ENCODE measurements around the gene SREBF2. TPM values are rescaled to one million over a fixed set of nuclear protein-coding genes. Genes with fewer than 3 reads are reported as not detected.

The SREBF2 gene
- total and polyA plus RNA-seq, 10 of the 15 experiments (the other 5 are each of a cell fraction or from before 2014, with no cell fraction given), result 2.4 to 177 (median 78.8) TPM

GRCh38 chr22:41946629-41947423, 113.9 kb downstream of the SREBF2 start, which contains the start of gene CENPM (continued):
- 0 out of 2 replicates have a peak, but pooled peaks have one; percentile 55 for TF ChIP-seq POLR2AphosphoS2 (IDR thresholded peaks at IDR 0.05; ENCODE audit: low read depth, low read length)
- TF ChIP-seq SMARCA5 (IDR thresholded peaks at IDR 0.05), result no peak
- peak; percentile 80; the same call in 1 of the 2 replicates for TF ChIP-seq ATF3 (IDR thresholded peaks at IDR 0.05; ENCODE audit: borderline replicate concordance, extremely low read depth, low read depth, low read length)
- peak; percentile 52; the same call in 1 of the 2 replicates for TF ChIP-seq TAF1 (IDR thresholded peaks at IDR 0.05; ENCODE audit: borderline replicate concordance, low read depth, low read length)
- peak; percentile 23 for TF ChIP-seq CUX1 (IDR thresholded peaks at IDR 0.05; ENCODE audit: insufficient replicate concordance, low read depth, low read length)
- no peak for TF ChIP-seq BRCA1 (IDR thresholded peaks at IDR 0.05; ENCODE audit: low read depth, low read length)
- TF ChIP-seq NR2C2 (IDR thresholded peaks at IDR 0.05; ENCODE audit: borderline replicate concordance, control insufficient read depth, insufficient read length, low read depth), result no peak
- TF ChIP-seq HDAC2 (IDR thresholded peaks at IDR 0.05), result peak; percentile 88; the same call in 1 of the 2 replicates
- no peak for TF ChIP-seq TCF12 (IDR thresholded peaks at IDR 0.05; ENCODE audit: low read depth, low read length)
- 0 out of 2 replicates have a peak, but pooled peaks have one; percentile 21 for TF ChIP-seq ZNF384 (IDR thresholded peaks at IDR 0.05; ENCODE audit: borderline replicate concordance, low read depth, low read length)
- peak; percentile 86 for TF ChIP-seq YY1 (IDR thresholded peaks at IDR 0.05; ENCODE audit: low read depth, low read length)
- no peak for TF ChIP-seq HSF1 (IDR thresholded peaks at IDR 0.05; ENCODE audit: low read depth, low read length)
- no peak for TF ChIP-seq WRNIP1 (IDR thresholded peaks at IDR 0.05; ENCODE audit: borderline replicate concordance, low read depth, low read length)
- TF ChIP-seq ZBTB11 (CRISPR knock-in tag; IDR thresholded peaks at IDR 0.05), result no peak
- TF ChIP-seq CHD1 (IDR thresholded peaks at IDR 0.05; ENCODE audit: low read depth, low read length), result no peak
- TF ChIP-seq CTCF (IDR thresholded peaks at IDR 0.05 in 2 of 3, conservative IDR thresholded peaks at IDR 0.05 in 1 of 3; ENCODE audit: control insufficient read depth in 2 of 3, extremely low read depth in 1 of 3, insufficient read depth in 1 of 3, low read depth in 3 of 3, low read length in 3 of 3), result no peak
